HG02970 (cell line): ENCODE data around the gene RAB9A.
A peak's percentile ranks its signal among the peaks of the same experiment; 100 is the strongest.
"Not testable (repeated sequence)": the region's sequence is repeated elsewhere in the genome, so short reads cannot be mapped to it uniquely, and the experiment has no call there.

Experiments
- ATAC-seq: cut with Tn5 transposase; IDR thresholded peaks from one replicate; pipeline ENCODE4 v1.9.1; 2021; ENCODE audit warnings: mild to moderate bottlenecking, moderate library complexity, moderate number of reproducible peaks; ENCODE audit not compliant: unreplicated experiment, low FRiP score

RAB9A gene

DNA sequence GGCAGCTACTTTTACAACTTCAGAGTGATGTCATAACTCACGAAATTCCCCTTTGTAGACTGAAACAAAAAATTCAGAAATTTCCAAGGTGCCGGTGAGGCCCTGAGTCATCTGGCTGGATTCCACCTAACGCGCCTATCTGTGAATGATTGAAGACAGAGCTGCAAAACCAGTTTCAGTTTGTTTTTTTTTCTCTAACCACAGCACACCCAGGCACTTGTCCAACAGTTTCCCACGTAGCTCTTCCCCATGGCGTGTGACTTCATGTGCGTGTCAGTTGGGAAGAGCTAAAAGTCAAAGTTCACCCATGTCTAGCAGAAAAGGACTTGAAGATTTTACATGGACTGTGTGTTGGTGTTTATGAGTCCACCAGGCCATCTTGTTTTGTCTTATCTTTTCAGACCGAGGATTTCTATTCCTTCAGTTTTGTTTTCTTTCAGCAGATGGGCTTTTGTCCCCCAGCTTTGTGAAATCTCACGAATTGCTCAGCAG lies 19.6 kb upstream of the RAB9A start:
- peak; percentile 76 for ATAC-seq

DNA sequence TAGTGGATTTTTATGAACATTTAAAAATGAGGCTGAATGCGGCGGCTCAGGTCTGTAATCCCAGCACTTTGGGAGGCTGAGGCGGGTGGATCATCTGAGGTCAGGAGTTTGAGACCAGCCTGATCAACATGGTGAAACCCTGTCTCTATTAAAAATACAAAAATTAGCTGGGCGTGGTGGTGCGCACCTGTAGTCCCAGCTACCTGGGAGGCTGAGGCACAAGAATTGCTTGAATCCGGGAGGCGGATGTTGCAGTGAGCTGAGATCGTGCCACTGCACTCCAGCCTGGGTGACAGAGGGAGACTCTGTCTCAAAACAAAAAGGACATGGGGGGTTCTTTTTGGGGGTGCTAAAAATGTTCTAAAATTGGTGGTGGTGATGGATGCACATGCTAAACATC lies 19.2 kb upstream of the RAB9A start:
- ATAC-seq = not testable (repeated sequence)

- ATAC-seq = no peak
Measured at GRCh38 chrX:13670197-13670596, 18.7 kb upstream of the RAB9A start.

DNA sequence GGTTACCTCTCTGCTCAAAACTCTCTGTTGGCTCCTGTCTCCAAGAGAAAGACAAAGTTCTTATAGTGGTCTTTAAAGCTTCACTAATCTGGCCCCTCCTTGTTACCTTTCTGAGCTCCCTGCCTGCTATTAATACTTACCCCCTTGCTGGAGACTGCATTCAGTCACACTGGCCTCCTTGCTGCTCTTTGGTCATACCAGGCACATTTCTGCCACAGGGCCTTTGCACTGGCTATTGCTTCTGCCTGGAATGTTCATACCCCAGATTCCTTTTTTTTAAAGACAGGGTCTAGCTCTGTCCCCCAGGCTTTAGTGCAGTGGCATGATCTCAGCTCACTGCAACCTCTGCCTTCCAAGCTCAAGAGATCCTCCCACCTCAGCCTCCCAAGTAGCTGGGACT lies 15.9 kb upstream of the RAB9A start:
- no peak for ATAC-seq

DNA sequence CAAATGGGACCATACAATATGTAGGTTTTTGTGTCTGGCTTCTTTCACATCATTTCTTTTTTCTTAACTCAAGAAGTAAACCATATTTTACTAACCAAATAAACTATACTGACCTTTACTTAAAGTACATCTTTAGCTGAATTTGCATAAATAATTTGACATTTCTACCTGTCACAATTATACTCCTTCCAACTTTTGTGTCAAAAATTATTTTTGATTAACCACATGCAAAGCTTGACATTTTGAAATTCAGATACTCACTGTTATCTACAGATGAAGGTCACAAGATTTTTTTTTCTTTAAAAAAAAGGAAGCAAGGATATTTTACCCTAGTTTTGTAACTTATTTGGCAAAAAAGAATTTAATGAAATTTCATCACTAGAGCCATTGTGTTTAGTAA lies 12.0 kb upstream of the RAB9A start:
- no peak for ATAC-seq

DNA sequence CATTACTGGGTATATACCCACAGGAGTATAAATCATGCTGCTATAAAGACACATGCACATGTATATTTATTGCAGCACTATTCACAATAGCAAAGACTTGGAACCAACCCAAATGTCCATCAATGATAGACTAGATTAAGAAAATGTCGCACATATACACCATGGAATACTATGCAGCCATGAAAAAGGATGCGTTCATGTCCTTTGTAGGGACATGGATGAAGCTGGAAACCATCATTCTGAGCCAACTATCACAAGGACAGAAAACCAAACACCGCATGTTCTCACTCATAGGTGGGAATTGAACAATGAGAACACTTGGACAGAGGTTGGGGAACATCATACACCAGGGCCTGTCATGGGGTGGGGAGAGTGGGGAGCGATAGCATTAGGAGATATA lies 9.2 kb upstream of the RAB9A start:
- not testable (repeated sequence) for ATAC-seq

GRCh38 chrX:13681595-13681994 lies 7.3 kb upstream of the RAB9A start:
- ATAC-seq = no peak

GRCh38 chrX:13684361-13684760 lies 4.6 kb upstream of the RAB9A start:
- no peak for ATAC-seq

DNA sequence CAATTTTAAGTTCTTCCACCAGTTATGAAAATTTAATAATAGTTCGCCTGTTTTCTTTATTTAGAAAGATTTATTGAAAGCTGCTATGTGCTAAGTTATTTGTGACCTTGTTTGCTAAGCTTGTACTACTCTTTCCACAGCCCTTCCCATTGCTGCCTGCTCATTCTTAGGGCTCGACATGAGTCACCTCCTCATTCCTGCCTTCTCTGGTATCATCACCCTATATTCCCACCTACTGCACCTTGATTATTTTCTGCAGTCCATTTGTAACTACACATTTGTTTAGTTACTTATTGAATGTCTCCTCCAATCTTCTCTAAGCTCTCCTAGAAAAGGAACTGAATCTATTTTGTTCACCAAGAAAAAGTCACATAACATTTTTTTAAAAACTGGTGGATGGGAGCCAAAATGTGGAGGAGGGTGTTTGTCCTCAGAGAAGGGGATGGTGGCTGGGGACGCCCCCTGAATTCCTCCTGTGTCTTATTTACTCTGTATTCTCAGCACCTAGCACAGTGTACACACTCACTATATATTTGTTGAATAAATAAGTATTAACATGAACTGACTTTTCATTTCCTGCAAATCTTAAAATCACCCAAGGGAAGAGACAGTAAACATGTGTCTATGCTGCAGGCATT lies 3.7 kb upstream of the RAB9A start:
- ATAC-seq = no peak

DNA sequence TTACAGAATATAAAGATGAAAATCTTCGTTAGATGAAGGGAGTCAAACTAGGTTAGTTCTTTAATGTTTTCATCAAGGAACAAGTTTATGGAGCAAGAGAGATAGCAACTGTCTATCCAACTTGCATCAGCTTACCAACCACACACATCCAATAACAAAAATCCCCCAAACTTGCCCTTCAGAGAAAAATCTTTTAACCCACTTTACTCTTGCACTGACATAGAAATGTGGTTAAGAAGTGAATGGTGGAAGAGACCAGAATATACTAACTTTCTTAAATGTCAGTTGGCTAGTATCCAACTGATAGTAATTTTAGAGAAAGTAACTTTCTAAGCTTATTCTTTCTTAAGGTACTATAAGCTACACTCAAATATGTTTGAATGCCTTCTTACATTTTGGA lies 1.7 kb upstream of the RAB9A start:
- ATAC-seq = no peak

- ATAC-seq = no peak
Measured at GRCh38 chrX:13688384-13688957, 457 bp upstream of the RAB9A start.

DNA sequence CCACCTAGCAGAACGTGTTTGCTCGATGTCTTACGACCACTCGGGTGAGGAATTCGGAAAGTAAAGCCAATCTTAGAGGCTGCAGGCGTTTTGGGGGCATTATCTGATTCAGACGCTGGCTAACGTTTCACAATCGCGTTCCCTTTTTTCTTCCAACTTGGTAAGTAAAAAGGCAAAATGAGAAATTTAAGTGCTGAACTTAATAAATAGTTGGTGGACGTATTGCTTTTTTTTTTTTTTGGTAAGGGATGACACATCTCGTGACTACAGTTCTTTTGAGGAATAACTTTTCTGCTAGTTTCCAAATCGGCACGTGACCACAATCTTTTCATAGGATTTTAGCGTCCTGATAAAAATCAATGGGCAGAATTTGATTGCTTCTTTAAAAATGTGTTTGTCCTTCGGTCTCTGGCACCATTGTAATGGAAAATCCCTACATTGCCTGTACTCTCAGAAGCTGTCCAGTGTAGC lies 848 bp downstream of the RAB9A start:
- no peak for ATAC-seq

GRCh38 chrX:13690836-13691235 lies 1.9 kb downstream of the RAB9A start:
- ATAC-seq = no peak

DNA sequence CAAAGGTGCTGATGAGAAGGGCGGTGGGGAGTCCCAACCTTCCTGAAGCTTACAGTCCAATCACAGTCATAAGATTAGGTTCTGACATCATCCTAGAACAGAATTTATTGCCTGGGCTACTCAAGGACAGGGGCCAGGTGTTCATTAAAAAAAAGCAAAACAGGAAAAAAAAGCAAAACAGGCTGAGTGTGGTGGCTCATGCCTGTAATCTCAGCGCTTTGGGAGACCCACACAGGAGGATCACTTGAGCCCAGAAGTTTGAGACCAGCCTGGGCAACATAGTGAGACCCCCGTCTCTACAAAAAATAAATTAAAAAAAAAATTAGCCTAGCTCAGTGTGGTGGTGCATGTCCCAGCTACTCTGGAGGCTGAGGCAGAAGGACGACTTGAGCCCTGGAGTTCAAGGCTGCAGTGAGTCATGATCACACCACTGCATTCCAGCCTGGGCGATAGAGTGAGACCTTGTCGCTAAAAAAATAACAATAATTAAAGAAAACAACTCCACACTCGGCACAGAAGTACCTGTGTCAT lies 3.0 kb downstream of the RAB9A start:
- ATAC-seq = no peak

DNA sequence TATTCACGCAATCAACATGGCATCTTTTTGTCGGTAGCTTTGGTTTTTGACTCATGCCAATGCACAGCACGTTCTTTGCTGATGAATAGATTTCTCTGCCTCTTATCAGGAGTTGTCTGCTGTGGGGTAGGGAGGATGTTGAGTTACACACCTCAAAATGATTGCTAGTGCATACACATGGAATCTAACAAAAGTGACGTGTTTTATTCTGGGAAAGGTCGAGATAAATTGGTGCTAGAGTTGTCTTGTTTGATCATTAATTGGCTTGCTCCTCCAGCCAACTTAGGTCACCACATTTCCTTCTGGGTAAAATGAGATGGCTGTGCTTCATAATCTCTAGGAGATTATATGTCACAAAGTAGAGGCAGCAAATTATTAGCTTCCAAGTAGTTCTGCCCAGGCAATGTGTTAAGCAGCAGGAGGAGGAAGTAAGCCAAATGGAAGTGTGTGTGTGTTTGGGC lies 3.9 kb downstream of the RAB9A start:
- no peak for ATAC-seq

DNA sequence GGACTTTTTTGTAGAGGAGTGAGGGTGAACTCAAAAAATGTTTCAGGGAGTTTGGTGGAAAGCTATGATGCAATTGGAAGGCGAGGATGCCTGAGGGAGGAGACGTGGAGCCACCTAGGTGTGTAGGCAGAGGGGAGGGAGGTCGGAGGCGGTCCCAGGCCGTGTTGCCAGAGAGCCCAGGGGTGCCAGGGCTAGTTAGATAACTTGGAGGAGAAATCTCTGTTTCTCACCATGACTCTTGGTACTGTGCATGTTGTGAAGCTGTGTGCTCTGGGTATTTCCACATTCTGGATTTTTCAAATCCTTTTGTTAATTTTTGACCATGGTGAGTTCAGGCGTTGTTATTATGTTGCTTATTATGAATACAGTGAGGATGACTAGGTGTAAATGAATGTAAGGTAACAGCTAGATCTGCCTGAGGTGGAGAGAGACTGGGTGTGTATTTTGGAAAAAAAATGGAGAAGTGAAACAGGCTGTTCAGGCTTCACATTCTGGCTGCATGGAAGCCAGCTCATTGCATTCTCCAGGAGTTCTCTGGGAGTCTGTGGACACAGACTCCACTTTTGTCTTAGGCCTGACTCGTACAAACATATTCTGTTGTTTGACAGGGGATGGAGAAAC lies 4.5 kb downstream of the RAB9A start:
- no peak for ATAC-seq

DNA sequence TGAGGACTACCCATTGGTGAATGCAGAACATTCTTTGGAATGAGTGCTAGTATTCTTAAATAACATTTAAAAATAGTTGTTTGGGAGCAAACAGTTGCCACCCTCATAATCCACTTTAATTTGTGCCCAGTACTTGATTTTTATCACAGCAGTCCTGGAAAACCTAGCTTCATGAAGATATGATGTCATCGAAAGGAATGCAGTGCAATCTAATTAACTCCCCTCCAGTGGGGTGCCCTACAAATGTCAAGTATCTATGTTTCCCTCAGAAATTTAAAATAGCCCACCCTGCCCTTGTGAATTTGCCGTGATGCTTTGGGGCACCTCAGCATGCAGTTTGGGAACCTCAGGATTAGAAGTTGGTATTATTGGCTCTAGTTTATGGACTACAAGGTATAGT lies 5.4 kb downstream of the RAB9A start:
- no peak for ATAC-seq

- no peak for ATAC-seq
Measured at GRCh38 chrX:13694983-13695382, 6.1 kb downstream of the RAB9A start.

DNA sequence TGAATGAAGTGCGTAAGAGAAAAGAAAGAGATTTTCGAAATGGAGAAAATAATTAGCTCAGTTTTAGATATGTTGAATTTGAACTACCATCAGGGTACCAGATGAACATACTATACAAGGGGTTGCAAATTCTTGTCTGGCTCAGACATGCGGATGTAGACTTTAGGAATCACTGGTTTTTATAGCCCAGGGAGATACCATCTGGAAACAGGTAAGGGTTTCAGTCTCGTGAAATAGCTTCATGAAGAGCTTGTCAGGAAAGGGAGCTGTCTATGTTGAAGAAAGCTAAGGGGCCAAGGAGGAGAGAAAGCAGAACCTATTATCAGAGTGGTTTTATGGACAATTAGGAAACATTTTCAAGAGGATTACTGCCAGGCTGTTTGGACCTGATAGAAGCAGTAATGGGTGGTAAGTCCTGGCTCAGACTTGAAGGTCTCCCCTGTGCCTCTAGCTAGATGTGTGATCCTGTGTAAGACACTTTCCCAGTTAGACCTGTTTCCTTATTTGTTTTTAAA lies 6.7 kb downstream of the RAB9A start:
- no peak for ATAC-seq

DNA sequence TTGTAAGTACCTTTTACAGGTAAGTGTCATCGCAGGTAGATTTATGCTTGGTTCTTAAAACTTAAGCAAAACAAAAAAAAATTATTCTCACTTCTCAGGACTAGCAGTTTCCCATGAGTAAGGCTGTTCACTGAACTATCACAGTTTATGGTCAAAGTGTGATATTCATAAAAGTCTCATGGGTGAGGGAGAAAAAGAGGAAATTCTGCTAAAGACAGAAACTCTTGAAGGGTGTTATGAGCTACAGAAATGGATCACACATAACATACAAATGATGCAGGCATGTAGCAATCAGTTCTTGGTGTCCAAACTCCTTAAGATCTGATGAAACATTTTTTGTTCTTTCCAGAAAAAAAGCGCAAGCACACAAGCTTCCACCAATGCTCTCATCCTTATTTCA lies 8.5 kb downstream of the RAB9A start:
- no peak for ATAC-seq

DNA sequence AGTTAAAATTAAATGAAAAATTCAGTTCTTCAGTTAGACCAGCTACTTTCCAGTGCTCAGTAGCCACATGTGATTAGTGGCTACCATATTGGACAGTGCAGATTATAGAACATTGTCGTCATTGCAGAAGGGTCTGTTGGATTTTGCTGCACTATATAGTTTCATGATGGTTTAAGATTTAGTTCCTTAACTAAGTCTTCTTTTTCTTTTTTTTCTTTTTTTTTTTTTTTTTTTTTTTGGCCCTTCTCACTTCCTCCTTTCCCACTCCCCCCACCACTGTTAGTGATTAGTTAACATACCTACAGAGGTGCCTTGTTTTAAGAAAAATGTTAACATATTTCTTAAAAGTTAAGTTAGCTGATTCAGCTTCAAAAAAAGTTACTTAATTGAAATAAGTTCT lies 9.0 kb downstream of the RAB9A start:
- no peak for ATAC-seq
